Small intestine (tissue), 7 donors: ENCODE results near the gene AGRN. TPM values are rescaled to one million over a fixed set of nuclear protein-coding genes. Genes with fewer than 3 reads are reported as not detected.
"Not testable (repeated sequence)": the region's sequence is repeated elsewhere in the genome, so short reads cannot be mapped to it uniquely, and the experiment has no call there.

Source experiments
- DNase-seq, 2 donors: peaks; one replicate each; pipeline versions ENCODE4 v3.0.0 to v3.0.0-alpha.2; 2013
- FAIRE-seq: peaks from 2 replicates; lab custom pipeline; 2012; peaks lifted over from hg19 to GRCh38; lab: Jason Lieb, UNC
- H3K27ac ChIP-seq, 3 donors: one replicate each; pipeline ENCODE4 v1.5.1; 2013; ENCODE audit warnings: low read length in 2 of 3, mild to moderate bottlenecking in 2 of 3, control low read depth in 1 of 3, inconsistent platforms in 1 of 3, low read depth in 1 of 3, moderate library complexity in 1 of 3
- H3K27me3 ChIP-seq, 3 donors: one replicate each; pipeline ENCODE4 v1.6.1; 2013; ENCODE audit warnings: low read length in 3 of 3, inconsistent platforms in 1 of 3; ENCODE audit not compliant: control insufficient read depth in 3 of 3, insufficient read depth in 3 of 3
- H3K36me3 ChIP-seq, 3 donors: one replicate each; pipeline ENCODE4 v1.6.1; 2013; ENCODE audit warnings: low read length in 3 of 3, inconsistent platforms in 1 of 3, low read depth in 1 of 3, mild to moderate bottlenecking in 1 of 3, moderate library complexity in 1 of 3; ENCODE audit not compliant: control insufficient read depth in 3 of 3, insufficient read depth in 2 of 3
- H3K4me1 ChIP-seq, 3 donors: one replicate each; pipeline ENCODE4 v1.6.1; 2013; ENCODE audit warnings: low read length in 2 of 3, inconsistent platforms in 1 of 3, low read depth in 1 of 3, mild to moderate bottlenecking in 1 of 3, moderate library complexity in 1 of 3; ENCODE audit not compliant: control insufficient read depth in 3 of 3, insufficient read depth in 2 of 3
- H3K4me3 ChIP-seq, 3 donors: one replicate each; pipeline ENCODE4 v1.5.1; 2013; ENCODE audit warnings: low read length in 3 of 3, control low read depth in 1 of 3, inconsistent platforms in 1 of 3, low read depth in 1 of 3, mild to moderate bottlenecking in 1 of 3, moderate library complexity in 1 of 3
- H3K9me3 ChIP-seq, 2 donors: one replicate each; pipeline ENCODE4 v1.6.1; 2013; ENCODE audit warnings: low read depth in 1 of 2, low read length in 1 of 2; ENCODE audit not compliant: control insufficient read depth in 2 of 2, insufficient read depth in 1 of 2
- WGBS, 3 donors: extraction: QIAGEN DNeasy Blood & Tissue Kit; methylation state at CpG; one replicate each; pipeline ENCODE4 v1.1.7; 2013; 5-methylcytosine and 5-hydroxymethylcytosine counted together
- polyA plus RNA-seq, 4 donors: library from polyadenylated mRNA; stranded (reverse) in 3 of 4; unstranded in 1 of 4; fragments of 200-250 nt in 3 of 4; fragments of 120-200 nt in 1 of 4; gene quantifications; one replicate each; pipeline versions ENCODE4 v1.2.1 to v1.2.3, GENCODE V29; 2013
- donor health status: healthy with polysubstance abuse.
- donor health status: control.
- donor health status: control.
- donor health status: Bipolar disorder and iron deficiency.
- donor health status: healthy.

The AGRN gene
- polyA plus RNA-seq, 4 donors = 13.2 to 104 (median 19.9) TPM

DNA sequence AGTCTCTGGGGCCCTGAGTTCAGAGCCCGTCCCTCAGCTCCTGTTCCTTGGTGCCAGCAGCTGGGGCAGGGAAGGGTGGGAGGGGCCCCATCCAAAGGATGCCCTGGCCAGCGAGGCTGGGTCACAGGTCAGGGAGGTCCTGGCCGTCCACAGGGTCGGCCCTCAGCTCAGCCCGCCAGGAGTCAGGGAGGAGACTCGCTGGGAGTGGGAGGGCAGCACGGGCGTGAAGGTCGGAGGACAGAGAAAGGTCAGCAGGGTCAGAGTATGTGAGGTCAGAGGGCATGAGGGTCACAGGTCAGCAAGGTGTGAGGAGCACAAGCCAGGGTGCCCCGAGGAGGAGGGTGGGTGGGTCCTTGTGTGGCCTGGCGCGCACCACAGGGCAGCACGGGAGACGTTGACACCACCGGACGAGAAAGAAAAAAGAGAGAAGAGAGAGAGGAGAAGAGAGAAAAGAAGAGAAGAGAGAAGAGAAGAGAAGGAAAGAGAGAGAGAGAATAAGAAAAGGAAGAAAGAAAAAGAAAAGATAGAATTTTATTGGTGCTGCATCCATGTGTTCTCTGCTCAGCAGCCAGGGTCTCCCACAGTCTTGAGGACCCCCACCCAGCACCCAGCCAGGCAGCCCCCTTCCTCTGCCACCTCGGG is 45.1 kb upstream of the AGRN start:
- Histone ChIP-seq H3K36me3 (no peaks in the 10 kb centered on the region), H3K4me1 (no peaks in the 10 kb centered on the region), H3K27me3 (peaks cover 0 to 50% (median 10%) of the 10 kb centered on the region in 3 donors), H3K4me3 (no peak overlapping the region), H3K9me3 (peaks cover 0 to 3% of the 10 kb centered on the region in 2 donors), H3K27ac (no peak overlapping the region)
- DNase-seq (no peak), FAIRE-seq (no peak)
- 62 to 70% (median 69%) methylated on average over 17 of the region's 17 CpGs for WGBS, 3 donors

DNA sequence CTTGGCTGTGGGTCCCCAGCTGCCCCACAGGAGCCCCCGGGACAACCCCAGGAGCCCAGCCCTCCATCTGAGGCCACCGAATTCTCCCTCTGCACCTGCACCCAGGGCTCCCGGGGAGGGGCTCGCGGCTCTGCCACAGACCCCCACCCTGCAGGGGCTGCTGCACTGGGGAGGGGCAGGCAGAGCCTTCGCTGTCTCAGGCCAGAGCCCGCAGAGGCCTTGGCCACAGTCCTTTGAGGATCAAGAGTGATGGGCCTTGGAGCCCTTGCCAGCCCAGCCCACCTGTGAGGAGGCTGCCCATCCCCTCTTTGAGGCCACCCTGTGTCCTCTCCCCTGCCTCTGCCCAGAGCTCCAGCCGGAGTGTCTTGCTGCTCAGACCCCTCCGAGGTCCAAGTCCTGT is 44.6 kb upstream of the AGRN start:
- DNase-seq (no peak), FAIRE-seq (no peak)
- H3K4me1 ChIP-seq = no peaks in the 10 kb centered on the region
- peaks cover 0 to 3% of the 10 kb centered on the region in 2 donors for H3K9me3 ChIP-seq
- H3K36me3 ChIP-seq = no peaks in the 10 kb centered on the region
- no peak overlapping the region for H3K4me3 ChIP-seq
- 37 to 70% (median 41%) methylated on average over 9 of the region's 9 CpGs for WGBS, 3 donors
- peaks cover 0 to 47% (median 9%) of the 10 kb centered on the region in 3 donors for H3K27me3 ChIP-seq
- no peak overlapping the region for H3K27ac ChIP-seq

DNA sequence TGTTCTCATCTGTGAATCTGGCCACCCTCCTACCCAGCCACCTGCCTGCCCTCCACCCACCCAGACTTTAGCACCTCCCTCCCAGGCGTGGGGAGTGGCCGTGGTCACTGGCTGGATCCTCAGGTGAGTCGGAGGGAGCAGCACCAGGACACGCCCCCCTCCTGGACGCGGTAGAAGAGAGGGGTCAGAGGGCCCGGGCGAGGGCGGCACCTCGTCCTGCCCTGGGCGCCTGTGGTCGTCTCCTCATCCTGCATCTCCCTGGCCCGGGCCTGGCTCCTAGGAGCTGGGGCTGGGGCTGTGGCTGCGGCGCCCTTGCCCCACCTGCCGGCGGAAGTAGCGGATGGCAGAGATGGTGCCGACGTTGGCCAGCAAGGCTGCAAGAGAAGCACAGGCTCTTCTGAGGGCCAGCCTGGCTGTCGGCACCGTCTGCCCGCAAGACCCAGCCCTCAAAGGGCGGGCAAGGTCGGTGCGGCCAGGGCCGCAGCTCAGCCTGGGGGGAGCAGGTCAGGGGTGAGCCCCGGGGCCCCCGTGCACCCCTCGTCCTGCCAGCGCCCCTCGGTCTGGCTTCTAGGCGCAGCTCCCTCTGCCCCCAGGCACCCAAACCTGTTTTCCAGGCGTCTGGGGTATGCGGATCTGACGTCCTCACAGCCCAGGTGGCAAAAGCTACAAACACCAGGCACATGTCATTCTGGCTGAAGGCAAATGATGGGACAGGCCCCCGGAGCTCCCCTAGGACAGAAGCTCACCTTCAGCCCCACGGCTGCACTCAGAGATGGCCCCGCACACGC is 43.8 kb upstream of the AGRN start:
- Histone ChIP-seq H3K27me3 (peaks cover 0 to 45% (median 7%) of the 10 kb centered on the region in 3 donors), H3K9me3 (peaks cover 0 to 3% of the 10 kb centered on the region in 2 donors), H3K27ac (no peak overlapping the region), H3K36me3 (no peaks in the 10 kb centered on the region), H3K4me1 (no peaks in the 10 kb centered on the region), H3K4me3 (peak overlapping the region in 2 of 3 donors; percentile 10 to 30)
- FAIRE-seq = no peak
- whole genome bisulfite sequencing, 3 donors = 1 to 6% (median 3%) methylated on average over 37 to 40 of the region's 40 CpGs
- peak; percentile 68 to 75 for DNase-seq

DNA sequence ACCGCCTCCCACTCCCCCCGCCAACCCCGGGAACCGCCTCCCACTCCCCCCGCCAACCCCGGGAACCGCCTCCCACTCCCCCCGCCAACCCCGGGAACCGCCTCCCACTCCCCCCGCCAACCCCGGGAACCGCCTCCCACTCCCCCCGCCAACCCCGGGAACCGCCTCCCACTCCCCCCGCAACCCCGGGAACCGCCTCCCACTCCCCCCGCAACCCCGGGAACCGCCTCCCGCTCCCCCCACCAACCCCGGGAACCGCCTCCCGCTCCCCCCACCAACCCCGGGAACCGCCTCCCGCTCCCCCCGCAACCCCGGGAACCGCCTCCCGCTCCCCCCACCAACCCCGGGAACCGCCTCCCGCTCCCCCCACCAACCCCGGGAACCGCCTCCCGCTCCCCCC is 43.1 kb upstream of the AGRN start:
- FAIRE-seq, DNase-seq, H3K36me3 ChIP-seq, H3K9me3 ChIP-seq, H3K4me1 ChIP-seq, H3K27ac ChIP-seq, H3K4me3 ChIP-seq: not testable (repeated sequence)
- 57 to 63% (median 58%) methylated on average over 11 to 16 of the region's 39 CpGs for WGBS, 3 donors
- peaks cover 0 to 45% (median 4%) of the 10 kb centered on the region in 3 donors for H3K27me3 ChIP-seq

DNA sequence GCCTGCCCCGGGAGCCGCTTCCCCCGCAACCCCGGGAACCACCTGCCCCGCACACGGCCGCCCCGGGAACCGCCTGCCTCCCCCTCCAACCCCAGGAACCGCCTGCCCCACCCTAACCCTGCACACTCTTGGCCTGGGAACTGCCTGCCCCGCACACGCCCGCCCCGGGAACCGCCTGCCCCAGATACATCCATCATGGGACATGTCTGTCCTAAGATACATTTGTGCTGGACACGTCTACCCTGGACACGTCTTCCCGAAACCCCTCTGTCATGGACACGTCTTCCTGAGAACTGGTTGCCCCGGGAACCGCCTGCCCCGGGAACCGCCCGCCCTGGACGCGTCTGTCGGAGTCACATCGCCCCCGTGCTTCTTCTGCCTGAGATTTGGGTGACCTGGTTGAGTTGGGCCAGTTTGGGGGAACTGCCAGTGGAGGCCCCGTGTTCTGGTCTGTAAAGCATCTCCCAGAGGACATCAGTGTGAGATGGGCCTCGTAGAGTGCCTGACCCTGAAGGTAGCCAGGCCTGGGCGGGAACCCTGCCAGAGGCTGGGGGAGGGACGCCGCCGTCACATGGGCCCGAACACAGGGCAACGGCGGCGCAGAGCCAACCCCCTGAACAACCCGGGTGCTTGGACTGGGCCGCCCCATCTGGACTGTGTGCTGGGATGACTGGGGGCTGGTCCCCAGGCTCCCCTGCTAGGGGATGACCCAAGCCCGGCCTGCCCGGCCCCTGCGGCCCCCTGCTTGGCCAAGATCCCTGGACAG is 41.7 kb upstream of the AGRN start:
- Histone ChIP-seq H3K4me1 (no peaks in the 10 kb centered on the region), H3K27me3 (peaks cover 0 to 48% (median 5%) of the 10 kb centered on the region in 3 donors), H3K9me3 (peaks cover 0 to 3% of the 10 kb centered on the region in 2 donors), H3K36me3 (no peaks in the 10 kb centered on the region), H3K27ac (no peak overlapping the region), H3K4me3 (no peak overlapping the region)
- WGBS, 3 donors = 74 to 86% (median 81%) methylated on average over 40 to 44 of the region's 44 CpGs
- DNase-seq (no peak), FAIRE-seq (no peak)

DNA sequence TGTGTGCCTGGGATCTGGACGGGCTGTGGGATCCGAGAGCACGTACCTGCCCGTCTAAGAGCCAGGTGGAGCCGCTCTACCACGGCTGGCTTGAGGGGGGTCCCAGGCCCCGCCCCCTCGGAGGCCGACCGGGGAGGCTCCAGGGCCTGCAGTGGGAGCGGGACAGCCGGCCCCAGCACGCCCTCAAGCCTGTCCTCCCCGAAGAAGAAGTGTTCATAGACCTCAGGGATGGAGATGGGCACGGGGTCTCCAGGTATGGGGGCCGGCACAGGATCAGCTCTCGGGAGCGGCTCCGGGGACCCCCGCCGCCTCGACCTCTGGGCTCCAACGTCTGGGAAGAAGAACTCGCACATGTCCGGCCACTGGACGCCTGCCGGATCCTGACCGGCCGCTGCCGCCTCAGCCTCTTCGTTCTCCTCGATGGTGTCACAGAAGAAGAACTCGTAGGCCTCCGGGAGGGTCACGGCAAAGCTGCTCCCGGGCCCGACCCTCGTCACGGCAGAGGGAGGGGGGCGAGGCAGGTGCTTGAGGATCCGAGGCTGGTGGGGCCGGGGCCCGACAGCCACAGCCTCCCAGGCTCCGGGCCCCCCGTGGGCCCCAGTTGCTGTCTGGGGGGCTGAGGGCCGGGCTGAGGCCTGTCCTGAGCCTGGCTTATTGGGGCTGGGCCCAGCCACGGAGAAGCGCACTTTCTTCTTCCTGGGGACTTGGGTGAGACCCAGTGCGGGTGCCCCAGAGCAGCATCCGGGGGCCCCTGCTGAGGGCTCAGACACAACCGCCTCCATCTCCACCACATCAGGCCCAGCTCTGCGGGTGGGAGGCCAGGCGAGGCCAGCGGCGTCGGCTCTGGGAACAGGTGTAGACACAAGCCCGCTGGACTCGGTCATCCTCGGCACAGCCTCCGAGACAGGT is 40.8 kb upstream of the AGRN start:
- no peak for FAIRE-seq
- H3K36me3 ChIP-seq = no peaks in the 10 kb centered on the region
- no peak for DNase-seq
- H3K4me1 ChIP-seq = no peaks in the 10 kb centered on the region
- peaks cover 0 to 52% (median 5%) of the 10 kb centered on the region in 3 donors for H3K27me3 ChIP-seq
- H3K27ac ChIP-seq = no peak overlapping the region
- no peak overlapping the region for H3K4me3 ChIP-seq
- H3K9me3 ChIP-seq = peaks cover 0 to 3% of the 10 kb centered on the region in 2 donors
- WGBS, 3 donors = 86 to 89% (median 88%) methylated on average over 53 to 60 of the region's 60 CpGs

DNA sequence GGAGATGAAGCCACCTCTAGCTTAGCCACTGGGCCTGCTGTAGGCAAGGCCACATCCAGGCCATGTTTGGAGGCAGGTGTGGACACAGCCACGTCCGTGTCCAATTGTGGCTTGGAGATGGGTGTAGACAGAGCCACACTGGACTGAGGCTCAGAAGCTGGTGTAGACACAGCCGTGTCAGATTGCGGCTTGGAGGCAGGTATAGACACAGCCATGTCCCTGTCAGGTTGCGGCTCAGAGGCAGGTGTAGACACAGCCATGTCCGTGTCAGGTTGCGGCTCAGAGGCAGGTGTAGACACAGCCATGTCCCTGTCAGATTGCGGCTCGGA is 40.2 kb upstream of the AGRN start:
- no peaks in the 10 kb centered on the region for H3K4me1 ChIP-seq
- no peaks in the 10 kb centered on the region for H3K36me3 ChIP-seq
- H3K27ac ChIP-seq = no peak overlapping the region
- 76 to 93% (median 89%) methylated on average over 9 of the region's 9 CpGs for WGBS, 3 donors
- FAIRE-seq = no peak
- no peak overlapping the region for H3K4me3 ChIP-seq
- H3K9me3 ChIP-seq = peaks cover 0 to 3% of the 10 kb centered on the region in 2 donors
- H3K27me3 ChIP-seq = peaks cover 0 to 50% (median 5%) of the 10 kb centered on the region in 3 donors
- DNase-seq = no peak
